HepG2 (cell line): ENCODE measurements around the gene PROX2. TPM values are rescaled to one million over a fixed set of nuclear protein-coding genes. Genes with fewer than 3 reads are reported as not detected.

Source experiments
- CBX2 ChIP-seq, 2 experiments: fragments of 200-600 bp in 1 of 2; sonication (generic); formaldehyde crosslinking in 1 of 2; IDR thresholded peaks; 2 replicates each; pipeline versions ENCODE4 v1.7.0 to v1.8.1; 2018 to 2022; ENCODE audit warnings: low read depth in 2 of 2, low read length in 1 of 2, mild to moderate bottlenecking in 1 of 2, missing genetic modification reagents in 1 of 2
- DPF2 ChIP-seq: sonication (generic); formaldehyde crosslinking; IDR thresholded peaks from 2 replicates; pipeline ENCODE4 v1.4.0; 2020; ENCODE audit warnings: mild to moderate bottlenecking, low read depth, missing genetic modification reagents, borderline replicate concordance
- FOXA3 ChIP-seq: IDR thresholded peaks from 2 replicates; pipeline ENCODE4 v1.6.1; 2016; ENCODE audit warnings: missing genetic modification reagents, missing compliant biosample characterization
- HNRNPK ChIP-seq: fragments of 200-400 bp; formaldehyde crosslinking; IDR thresholded peaks from 2 replicates; pipeline ENCODE4 v1.6.1; 2018; ENCODE audit warnings: low read length, low read depth, moderate library complexity, mild to moderate bottlenecking; ENCODE audit not compliant: poor library complexity, severe bottlenecking
- SNAI1 ChIP-seq: sonication (generic); formaldehyde crosslinking; IDR thresholded peaks from 2 replicates; pipeline ENCODE4 v1.5.0; 2020; ENCODE audit warnings: mild to moderate bottlenecking, missing genetic modification reagents, borderline replicate concordance
- SPEN ChIP-seq: sonication (generic); formaldehyde crosslinking; IDR thresholded peaks from 2 replicates; pipeline ENCODE4 v1.5.1; 2020; ENCODE audit warnings: low read depth, mild to moderate bottlenecking, missing genetic modification reagents
- TBL1XR1 ChIP-seq: fragments of 150-350 bp; IDR thresholded peaks from 2 replicates; pipeline ENCODE4 v1.6.1; 2014; ENCODE audit warnings: borderline replicate concordance, low read length; ENCODE audit not compliant: partially characterized antibody
- ZNF282 ChIP-seq: fragments of 450-650 bp; IDR thresholded peaks from 2 replicates; pipeline ENCODE4 v1.6.1; 2018; ENCODE audit not compliant: partially characterized antibody
- ZNF589 ChIP-seq: sonication (generic); formaldehyde crosslinking; conservative IDR thresholded peaks from 2 replicates; pipeline ENCODE4 v1.8.0; 2022; ENCODE audit warnings: mild to moderate bottlenecking, moderate library complexity, missing genetic modification reagents
- ZNF737 ChIP-seq: sonication (generic); formaldehyde crosslinking; IDR thresholded peaks from 2 replicates; pipeline ENCODE4 v1.5.0; 2020; ENCODE audit warnings: missing genetic modification reagents, mild to moderate bottlenecking, borderline replicate concordance
- ZNF761 ChIP-seq: sonication (generic); formaldehyde crosslinking; conservative IDR thresholded peaks from 2 replicates; pipeline ENCODE4 v1.4.0; 2020; ENCODE audit warnings: mild to moderate bottlenecking, missing genetic modification reagents
- ZSCAN12 ChIP-seq: sonication (generic); formaldehyde crosslinking; IDR thresholded peaks from 2 replicates; pipeline ENCODE4 v1.9.0; 2021; ENCODE audit warnings: mild to moderate bottlenecking, missing genetic modification reagents
- polyA plus RNA-seq, 8 experiments: library from polyadenylated mRNA; depleted of rRNA in 3 of 8; stranded (reverse) in 7 of 8; unstranded in 1 of 8; fragments of >200 nt; fragmentation: Illumina TruSeq in 4 of 8; extraction: Trizol in 4 of 8; gene quantifications; 2 replicates each; pipeline versions ENCODE4 v1.2.1 to v1.2.3, GENCODE V29; 2011 to 2016; ENCODE audit warnings: low read depth in 4 of 8, missing spikeins in 1 of 8, mixed read lengths in 1 of 8; ENCODE audit not compliant: insufficient read depth in 1 of 8
- total RNA-seq, 5 experiments: library from RNA; depleted of rRNA; stranded (reverse); fragments of >200 nt; fragmentation: Illumina TruSeq; extraction: Trizol; gene quantifications; 2 replicates each; pipeline ENCODE4 v1.2.3, GENCODE V29; 2016; ENCODE audit warnings: low read depth in 1 of 5
- TF ChIP-seq, protein P1 (sequence below): sonication (generic); formaldehyde crosslinking; IDR thresholded peaks from 2 replicates; pipeline ENCODE4 v1.4.0; 2020; ENCODE audit warnings: mild to moderate bottlenecking, missing genetic modification reagents, borderline replicate concordance
- TF ChIP-seq, protein P2 (sequence below): IDR thresholded peaks from 2 replicates; pipeline ENCODE4 v1.4.0; 2020; ENCODE audit warnings: mild to moderate bottlenecking, missing genetic modification reagents
- TF ChIP-seq, protein P3 (sequence below): sonication (generic); formaldehyde crosslinking; IDR thresholded peaks from 2 replicates; pipeline ENCODE4 v1.4.0; 2020; ENCODE audit warnings: mild to moderate bottlenecking, low read depth, missing genetic modification reagents
- TF ChIP-seq, protein P4 (sequence below): sonication (generic); formaldehyde crosslinking; conservative IDR thresholded peaks from 2 replicates; pipeline ENCODE4 v1.4.0; 2020; ENCODE audit warnings: missing genetic modification reagents

PROX2 gene
- total and polyA plus RNA-seq, 2 of the 13 experiments (the other 11 are each of a cell fraction or from before 2014, with no cell fraction given), result not detected

DNA sequence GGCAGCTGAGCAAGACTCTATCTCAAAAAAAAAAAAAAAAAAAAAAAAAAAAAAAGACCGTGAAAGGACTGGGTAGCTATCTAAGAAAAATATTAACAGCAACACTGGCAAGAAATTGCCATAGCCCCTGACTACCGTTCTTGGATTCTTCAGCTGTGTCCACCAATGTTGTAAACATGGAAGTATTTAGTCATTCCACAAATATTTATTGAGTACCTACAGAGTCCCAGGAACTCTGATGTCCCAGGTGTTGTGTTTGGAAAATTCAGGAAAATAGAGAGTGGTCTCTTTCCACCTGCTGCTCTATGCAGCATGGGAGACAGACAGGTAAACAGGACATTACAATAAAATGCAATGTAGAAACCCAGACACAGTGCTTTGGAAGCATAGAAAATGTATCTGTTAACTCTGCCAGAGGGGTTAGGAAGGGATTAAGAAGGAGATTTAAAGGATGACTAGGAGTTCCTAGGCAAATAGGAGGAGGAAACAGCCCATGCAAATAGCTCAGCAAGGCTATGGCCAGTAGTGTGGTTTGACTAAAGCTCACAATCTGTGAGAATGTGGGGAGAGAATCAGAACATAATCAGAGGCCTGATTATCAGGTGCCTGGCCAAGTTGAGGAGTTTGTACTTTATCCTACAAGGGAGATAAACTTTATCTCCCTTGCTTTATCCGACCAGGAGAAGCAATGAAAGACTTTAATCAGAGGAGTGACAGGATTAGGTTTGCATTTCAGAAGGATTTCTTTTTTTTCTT is 3.7 kb upstream of the PROX2 start (continued):
- TF ChIP-seq, protein P1, sequence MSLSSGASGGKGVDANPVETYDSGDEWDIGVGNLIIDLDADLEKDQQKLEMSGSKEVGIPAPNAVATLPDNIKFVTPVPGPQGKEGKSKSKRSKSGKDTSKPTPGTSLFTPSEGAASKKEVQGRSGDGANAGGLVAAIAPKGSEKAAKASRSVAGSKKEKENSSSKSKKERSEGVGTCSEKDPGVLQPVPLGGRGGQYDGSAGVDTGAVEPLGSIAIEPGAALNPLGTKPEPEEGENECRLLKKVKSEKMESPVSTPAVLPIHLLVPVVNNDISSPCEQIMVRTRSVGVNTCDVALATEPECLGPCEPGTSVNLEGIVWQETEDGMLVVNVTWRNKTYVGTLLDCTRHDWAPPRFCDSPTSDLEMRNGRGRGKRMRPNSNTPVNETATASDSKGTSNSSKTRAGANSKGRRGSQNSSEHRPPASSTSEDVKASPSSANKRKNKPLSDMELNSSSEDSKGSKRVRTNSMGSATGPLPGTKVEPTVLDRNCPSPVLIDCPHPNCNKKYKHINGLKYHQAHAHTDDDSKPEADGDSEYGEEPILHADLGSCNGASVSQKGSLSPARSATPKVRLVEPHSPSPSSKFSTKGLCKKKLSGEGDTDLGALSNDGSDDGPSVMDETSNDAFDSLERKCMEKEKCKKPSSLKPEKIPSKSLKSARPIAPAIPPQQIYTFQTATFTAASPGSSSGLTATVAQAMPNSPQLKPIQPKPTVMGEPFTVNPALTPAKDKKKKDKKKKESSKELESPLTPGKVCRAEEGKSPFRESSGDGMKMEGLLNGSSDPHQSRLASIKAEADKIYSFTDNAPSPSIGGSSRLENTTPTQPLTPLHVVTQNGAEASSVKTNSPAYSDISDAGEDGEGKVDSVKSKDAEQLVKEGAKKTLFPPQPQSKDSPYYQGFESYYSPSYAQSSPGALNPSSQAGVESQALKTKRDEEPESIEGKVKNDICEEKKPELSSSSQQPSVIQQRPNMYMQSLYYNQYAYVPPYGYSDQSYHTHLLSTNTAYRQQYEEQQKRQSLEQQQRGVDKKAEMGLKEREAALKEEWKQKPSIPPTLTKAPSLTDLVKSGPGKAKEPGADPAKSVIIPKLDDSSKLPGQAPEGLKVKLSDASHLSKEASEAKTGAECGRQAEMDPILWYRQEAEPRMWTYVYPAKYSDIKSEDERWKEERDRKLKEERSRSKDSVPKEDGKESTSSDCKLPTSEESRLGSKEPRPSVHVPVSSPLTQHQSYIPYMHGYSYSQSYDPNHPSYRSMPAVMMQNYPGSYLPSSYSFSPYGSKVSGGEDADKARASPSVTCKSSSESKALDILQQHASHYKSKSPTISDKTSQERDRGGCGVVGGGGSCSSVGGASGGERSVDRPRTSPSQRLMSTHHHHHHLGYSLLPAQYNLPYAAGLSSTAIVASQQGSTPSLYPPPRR, result no peak
- TF ChIP-seq, protein P2, sequence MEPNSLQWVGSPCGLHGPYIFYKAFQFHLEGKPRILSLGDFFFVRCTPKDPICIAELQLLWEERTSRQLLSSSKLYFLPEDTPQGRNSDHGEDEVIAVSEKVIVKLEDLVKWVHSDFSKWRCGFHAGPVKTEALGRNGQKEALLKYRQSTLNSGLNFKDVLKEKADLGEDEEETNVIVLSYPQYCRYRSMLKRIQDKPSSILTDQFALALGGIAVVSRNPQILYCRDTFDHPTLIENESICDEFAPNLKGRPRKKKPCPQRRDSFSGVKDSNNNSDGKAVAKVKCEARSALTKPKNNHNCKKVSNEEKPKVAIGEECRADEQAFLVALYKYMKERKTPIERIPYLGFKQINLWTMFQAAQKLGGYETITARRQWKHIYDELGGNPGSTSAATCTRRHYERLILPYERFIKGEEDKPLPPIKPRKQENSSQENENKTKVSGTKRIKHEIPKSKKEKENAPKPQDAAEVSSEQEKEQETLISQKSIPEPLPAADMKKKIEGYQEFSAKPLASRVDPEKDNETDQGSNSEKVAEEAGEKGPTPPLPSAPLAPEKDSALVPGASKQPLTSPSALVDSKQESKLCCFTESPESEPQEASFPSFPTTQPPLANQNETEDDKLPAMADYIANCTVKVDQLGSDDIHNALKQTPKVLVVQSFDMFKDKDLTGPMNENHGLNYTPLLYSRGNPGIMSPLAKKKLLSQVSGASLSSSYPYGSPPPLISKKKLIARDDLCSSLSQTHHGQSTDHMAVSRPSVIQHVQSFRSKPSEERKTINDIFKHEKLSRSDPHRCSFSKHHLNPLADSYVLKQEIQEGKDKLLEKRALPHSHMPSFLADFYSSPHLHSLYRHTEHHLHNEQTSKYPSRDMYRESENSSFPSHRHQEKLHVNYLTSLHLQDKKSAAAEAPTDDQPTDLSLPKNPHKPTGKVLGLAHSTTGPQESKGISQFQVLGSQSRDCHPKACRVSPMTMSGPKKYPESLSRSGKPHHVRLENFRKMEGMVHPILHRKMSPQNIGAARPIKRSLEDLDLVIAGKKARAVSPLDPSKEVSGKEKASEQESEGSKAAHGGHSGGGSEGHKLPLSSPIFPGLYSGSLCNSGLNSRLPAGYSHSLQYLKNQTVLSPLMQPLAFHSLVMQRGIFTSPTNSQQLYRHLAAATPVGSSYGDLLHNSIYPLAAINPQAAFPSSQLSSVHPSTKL (CRISPR knock-in tag), result peak; percentile 25; the same call in 1 of the 2 replicates
- TF ChIP-seq ZNF737, result no peak
- TF ChIP-seq HNRNPK, result no peak
- no peak for TF ChIP-seq ZNF589
- no peak for TF ChIP-seq ZNF282
- TF ChIP-seq TBL1XR1, result no peak
- TF ChIP-seq CBX2 (IDR thresholded peaks at IDR 0.05; ENCODE audit: low read depth, low read length), result no peak
- TF ChIP-seq CBX2 (CRISPR knock-in tag; IDR thresholded peaks at IDR 0.05; ENCODE audit: low read depth), result no peak
- TF ChIP-seq, protein P3, sequence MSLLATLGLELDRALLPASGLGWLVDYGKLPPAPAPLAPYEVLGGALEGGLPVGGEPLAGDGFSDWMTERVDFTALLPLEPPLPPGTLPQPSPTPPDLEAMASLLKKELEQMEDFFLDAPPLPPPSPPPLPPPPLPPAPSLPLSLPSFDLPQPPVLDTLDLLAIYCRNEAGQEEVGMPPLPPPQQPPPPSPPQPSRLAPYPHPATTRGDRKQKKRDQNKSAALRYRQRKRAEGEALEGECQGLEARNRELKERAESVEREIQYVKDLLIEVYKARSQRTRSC (CRISPR knock-in tag), result no peak
- TF ChIP-seq, protein P4, sequence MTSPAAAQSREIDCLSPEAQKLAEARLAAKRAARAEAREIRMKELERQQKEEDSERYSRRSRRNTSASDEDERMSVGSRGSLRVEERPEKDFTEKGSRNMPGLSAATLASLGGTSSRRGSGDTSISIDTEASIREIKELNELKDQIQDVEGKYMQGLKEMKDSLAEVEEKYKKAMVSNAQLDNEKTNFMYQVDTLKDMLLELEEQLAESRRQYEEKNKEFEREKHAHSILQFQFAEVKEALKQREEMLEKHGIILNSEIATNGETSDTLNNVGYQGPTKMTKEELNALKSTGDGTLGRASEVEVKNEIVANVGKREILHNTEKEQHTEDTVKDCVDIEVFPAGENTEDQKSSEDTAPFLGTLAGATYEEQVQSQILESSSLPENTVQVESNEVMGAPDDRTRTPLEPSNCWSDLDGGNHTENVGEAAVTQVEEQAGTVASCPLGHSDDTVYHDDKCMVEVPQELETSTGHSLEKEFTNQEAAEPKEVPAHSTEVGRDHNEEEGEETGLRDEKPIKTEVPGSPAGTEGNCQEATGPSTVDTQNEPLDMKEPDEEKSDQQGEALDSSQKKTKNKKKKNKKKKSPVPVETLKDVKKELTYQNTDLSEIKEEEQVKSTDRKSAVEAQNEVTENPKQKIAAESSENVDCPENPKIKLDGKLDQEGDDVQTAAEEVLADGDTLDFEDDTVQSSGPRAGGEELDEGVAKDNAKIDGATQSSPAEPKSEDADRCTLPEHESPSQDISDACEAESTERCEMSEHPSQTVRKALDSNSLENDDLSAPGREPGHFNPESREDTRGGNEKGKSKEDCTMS (CRISPR knock-in tag), result no peak
- TF ChIP-seq SPEN (CRISPR knock-in tag), result no peak
- TF ChIP-seq DPF2 (CRISPR knock-in tag), result no peak
- no peak for TF ChIP-seq SNAI1 (CRISPR knock-in tag)
- TF ChIP-seq ZSCAN12 (CRISPR knock-in tag), result no peak
- TF ChIP-seq ZNF761 (CRISPR knock-in tag), result no peak
- TF ChIP-seq FOXA3 (CRISPR knock-in tag), result peak; percentile 77
